GM19455 (cell line): ENCODE data around the gene SLC30A2.

Source experiments
- ATAC-seq: cut with Tn5 transposase; IDR thresholded peaks from one replicate; pipeline ENCODE4 v1.9.1; 2021; ENCODE audit not compliant: unreplicated experiment

SLC30A2 gene

GRCh38 chr1:26070296-26070962 is 24.5 kb upstream of the SLC30A2 start:
- ATAC-seq: no peak

GRCh38 chr1:26069941-26070295 is 24.0 kb upstream of the SLC30A2 start:
- no peak for ATAC-seq

GRCh38 chr1:26067432-26067911 is 21.6 kb upstream of the SLC30A2 start, which contains the start of gene TRIM63:
Gene TRIM63 (minus strand): TSS chr1:26067630. CDS start chr1:26067494, 136 bp downstream.
- no peak for ATAC-seq

- ATAC-seq: no peak
Measured at GRCh38 chr1:26066857-26067256, 20.9 kb upstream of the SLC30A2 start.

GRCh38 chr1:26066160-26066559 is 20.2 kb upstream of the SLC30A2 start:
- no peak for ATAC-seq

GRCh38 chr1:26064553-26064952 is 18.6 kb upstream of the SLC30A2 start:
- no peak for ATAC-seq

- no peak for ATAC-seq
Measured at GRCh38 chr1:26060832-26061574, 15.1 kb upstream of the SLC30A2 start.

GRCh38 chr1:26059906-26060305 is 14.0 kb upstream of the SLC30A2 start:
- no peak for ATAC-seq

GRCh38 chr1:26058052-26058595 is 12.2 kb upstream of the SLC30A2 start:
- no peak for ATAC-seq

GRCh38 chr1:26057189-26057588 is 11.3 kb upstream of the SLC30A2 start:
- ATAC-seq: no peak

GRCh38 chr1:26055041-26055440 is 9.1 kb upstream of the SLC30A2 start:
- no peak for ATAC-seq

GRCh38 chr1:26053718-26054560 is 8.0 kb upstream of the SLC30A2 start:
- ATAC-seq: no peak

GRCh38 chr1:26050248-26050640 is 4.3 kb upstream of the SLC30A2 start:
- ATAC-seq: no peak

GRCh38 chr1:26049531-26050247 is 3.8 kb upstream of the SLC30A2 start:
- no peak for ATAC-seq

GRCh38 chr1:26047278-26047874 is 1.5 kb upstream of the SLC30A2 start:
- ATAC-seq: no peak

- ATAC-seq: no peak
Measured at GRCh38 chr1:26046246-26047095, 553 bp upstream of the SLC30A2 start.

GRCh38 chr1:26044971-26045721 is 772 bp downstream of the SLC30A2 start:
- no peak for ATAC-seq

- ATAC-seq: no peak
Measured at GRCh38 chr1:26044414-26044813, 1.5 kb downstream of the SLC30A2 start.

GRCh38 chr1:26043765-26044164 is 2.2 kb downstream of the SLC30A2 start:
- no peak for ATAC-seq
